GM20431 (cell line): ENCODE data around the gene CACNA1B.

Source experiments
- in situ Hi-C: fragments of 300-500 bp; cut with MseI, MboI; formaldehyde crosslinking; loops from one replicate; pipeline ENCODE4 v1.15.0; 2020; ENCODE audit warnings: low sequenced_read_pairs; ENCODE audit not compliant: unreplicated experiment

CACNA1B gene

DNA sequence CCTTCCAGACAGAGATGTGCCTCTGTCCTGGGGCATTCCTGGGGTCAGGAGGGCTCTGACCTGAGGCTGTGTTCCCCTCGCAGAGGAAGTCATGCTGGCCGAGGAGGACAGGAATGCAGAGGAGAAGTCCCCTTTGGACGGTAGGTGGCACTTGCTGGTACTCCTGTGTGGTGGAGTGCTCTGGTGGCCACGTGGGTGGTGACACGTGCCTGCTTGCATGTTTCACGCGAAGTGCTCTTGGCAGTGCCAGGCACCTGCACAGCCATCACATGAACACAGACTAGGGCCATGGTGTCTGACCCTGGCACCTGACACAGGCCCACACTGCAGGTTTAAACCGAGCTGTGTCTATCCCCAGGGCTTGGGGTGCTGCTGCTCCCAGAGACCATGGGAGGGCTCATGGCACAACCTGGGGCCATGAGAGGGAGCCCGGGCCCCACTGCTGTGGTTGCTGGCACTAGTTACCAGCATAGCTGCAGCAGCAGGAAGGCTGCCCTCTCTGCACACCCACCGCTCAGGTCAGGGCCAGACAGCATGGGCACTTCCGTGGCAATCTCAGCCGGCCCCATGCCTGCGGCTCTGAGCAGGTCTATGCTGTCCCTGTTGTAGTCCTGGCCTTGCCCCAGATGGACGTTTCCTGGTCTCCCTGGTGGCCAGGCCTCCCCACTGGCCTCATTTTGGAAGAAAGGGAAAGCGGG lies 79.3 kb downstream of the CACNA1B start:
- in situ Hi-C loops: no loop called here

- in situ Hi-C loops: no loop called here
Observed at GRCh38 chr9:137959641-137960411, 82.2 kb downstream of the CACNA1B start.

- in situ Hi-C loops: no loop called here
Observed at GRCh38 chr9:137960496-137960895, 82.9 kb downstream of the CACNA1B start.

DNA sequence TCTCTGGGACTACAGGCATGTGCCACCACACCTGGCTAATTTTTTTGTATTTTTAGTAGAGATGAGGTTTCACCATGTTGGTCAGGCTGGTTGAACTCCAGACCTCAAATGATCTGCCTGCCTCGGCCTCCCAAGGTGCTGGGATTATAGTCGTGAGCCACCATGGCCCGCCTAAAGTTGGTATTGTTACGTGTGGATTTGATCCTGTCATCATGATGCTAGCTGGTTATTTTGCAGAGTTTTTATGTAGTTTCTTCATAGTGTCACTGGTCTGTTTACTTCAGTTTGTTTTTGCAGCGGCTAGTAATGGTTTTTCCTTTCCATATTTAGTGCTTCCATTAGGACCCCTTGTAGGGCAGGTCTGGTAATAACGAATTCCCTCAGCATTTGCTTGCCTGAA lies 85.9 kb downstream of the CACNA1B start:
- in situ Hi-C loops: no loop called here

- in situ Hi-C loops: no loop called here
Observed at GRCh38 chr9:137965177-137965795, 87.7 kb downstream of the CACNA1B start.

DNA sequence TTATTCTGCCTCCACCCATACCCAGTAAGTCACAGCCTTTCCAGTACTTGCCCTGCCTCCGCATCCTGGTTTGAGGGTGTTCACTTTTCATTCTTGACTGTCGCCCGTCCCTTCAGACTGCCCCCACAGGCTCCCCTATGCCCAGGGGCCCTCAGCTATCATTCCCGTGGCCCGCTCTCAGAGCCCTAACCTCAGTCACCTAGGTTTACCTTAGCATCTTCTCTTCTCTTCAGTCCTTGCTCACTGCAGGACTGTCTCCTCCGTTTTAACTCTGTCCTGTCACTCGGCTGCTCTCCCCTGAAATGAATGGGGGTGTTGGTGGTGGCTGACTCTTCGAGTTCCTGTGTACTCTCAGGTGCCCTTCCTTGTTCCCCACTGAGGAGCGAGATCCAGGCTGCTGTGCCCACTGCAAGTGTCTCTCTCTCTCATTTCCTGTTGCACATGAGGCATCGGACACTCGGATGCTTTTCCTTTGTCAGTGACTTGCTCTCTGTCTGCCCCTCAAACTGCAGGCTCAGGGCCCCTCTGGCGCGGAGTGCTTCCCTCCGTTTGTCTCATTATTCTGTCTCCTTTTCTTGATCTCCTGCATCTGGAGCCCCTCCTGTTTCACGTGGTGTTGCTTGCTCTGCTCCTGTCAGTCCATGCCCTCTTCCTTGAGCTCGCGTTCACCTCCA lies 89.8 kb downstream of the CACNA1B start:
- in situ Hi-C loops: no loop called here

DNA sequence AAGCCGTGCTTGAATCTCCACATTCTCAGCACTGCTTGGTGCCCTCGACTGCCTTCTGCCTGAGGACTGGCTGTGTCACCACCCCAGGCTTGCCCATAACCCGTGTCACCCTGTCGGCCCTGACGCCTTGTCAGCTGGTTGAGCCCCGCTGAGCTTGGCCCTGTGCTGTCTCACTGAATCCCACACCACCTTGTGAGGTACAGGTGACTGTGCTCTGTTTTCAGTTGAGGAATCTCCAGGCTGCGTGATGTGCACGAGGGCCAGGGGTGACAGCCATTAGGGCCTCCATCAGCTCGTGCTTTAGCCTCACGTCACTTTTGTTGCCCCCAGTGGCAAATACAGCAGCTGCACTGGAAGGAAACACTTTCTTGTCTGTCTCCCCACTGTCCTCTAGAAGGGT lies 90.7 kb downstream of the CACNA1B start:
- in situ Hi-C loops: no loop called here

DNA sequence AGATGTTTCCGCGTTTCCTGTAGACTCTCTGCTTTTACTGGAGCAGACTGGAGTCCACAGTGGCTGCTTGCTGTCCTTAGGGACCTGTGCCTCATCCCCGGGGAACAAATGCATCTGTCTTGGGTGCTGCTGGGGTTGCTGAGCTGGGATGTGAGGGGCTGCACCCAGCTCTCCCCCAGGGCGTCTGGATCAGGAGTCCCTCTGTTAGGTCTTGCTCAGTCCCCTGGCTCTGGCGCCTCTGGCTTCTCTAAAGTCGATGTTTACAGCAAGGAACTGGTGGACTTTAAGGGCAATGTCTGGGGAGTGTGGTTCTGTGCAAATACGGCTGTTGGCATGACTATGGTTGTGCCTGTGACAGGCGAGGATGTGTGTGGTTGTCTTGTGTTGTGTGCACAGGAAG lies 91.4 kb downstream of the CACNA1B start:
- in situ Hi-C loops: no loop called here

- in situ Hi-C loops: no loop called here
Observed at GRCh38 chr9:137969685-137970084, 92.1 kb downstream of the CACNA1B start.

GRCh38 chr9:137970098-137970497 lies 92.5 kb downstream of the CACNA1B start:
- in situ Hi-C loops: no loop called here

DNA sequence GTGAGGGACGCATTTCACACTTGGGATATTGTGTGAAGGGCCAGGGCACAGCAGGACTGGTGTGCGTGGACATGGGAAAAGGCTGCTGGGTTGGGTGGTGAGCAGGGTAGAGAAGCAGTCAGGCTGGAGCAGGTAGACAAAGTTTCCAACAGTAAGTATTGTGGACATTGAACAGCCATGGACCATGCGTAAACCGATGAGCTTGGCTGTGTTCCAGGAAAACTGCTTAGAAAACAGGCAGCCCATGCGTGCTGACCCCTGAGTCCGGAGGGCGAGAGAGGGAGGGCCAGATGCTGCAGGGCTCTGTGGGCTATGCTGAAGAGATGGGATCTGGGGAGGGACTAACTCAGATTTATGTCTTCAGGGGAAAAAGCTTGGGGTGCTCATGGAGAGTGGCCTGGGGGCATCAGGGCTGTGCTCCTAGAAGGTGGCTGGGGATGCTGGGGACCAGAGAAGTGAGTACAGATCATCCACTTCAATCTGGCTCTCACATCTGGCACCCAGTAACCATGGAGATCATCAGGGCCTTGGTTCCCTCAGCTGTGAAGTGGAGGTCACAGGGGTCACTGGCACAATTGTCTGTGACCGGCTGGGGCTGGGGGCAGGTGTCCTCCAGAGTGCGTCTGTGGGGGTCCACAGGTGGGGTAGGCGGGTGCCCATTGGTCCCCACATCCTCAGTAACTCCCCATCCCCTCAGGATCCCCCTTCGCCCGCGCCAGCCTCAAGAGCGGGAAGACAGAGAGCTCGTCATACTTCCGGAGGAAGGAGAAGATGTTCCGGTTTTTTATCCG lies 93.3 kb downstream of the CACNA1B start:
- in situ Hi-C loops: no loop called here

- in situ Hi-C loops: no loop called here
Observed at GRCh38 chr9:137971477-137972138, 94.0 kb downstream of the CACNA1B start.

DNA sequence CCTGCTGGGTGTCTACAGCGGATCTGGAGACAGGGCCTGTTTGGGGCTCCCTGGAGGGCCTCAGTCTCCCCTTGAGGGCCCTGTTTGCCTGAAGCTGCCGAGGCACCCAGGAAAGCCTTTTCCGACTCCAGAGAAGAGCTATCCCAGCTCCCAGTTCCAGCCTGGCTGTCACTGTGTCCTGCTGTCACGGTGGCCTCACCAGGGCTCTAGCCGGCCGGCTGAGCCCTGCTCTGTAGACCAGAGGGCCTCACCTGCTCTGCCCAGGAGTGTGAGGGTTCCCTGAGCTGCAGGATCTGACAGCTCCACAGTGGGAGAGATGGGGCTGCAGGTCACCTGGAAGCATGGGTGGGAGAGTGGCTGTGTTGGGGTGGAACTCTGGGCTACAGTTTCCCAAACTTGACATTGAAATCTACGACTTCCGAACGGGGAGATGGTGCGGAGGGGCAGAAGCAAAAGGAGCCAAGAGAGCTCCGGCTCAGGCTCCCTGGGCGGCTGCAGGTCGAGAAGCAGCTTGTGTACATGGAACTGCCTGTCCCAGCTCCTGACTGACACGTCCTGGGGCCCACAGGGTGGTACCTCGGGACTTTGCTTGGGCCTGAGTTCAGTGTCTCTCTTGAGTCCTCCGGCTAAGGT lies 94.9 kb downstream of the CACNA1B start:
- in situ Hi-C loops: no loop called here

DNA sequence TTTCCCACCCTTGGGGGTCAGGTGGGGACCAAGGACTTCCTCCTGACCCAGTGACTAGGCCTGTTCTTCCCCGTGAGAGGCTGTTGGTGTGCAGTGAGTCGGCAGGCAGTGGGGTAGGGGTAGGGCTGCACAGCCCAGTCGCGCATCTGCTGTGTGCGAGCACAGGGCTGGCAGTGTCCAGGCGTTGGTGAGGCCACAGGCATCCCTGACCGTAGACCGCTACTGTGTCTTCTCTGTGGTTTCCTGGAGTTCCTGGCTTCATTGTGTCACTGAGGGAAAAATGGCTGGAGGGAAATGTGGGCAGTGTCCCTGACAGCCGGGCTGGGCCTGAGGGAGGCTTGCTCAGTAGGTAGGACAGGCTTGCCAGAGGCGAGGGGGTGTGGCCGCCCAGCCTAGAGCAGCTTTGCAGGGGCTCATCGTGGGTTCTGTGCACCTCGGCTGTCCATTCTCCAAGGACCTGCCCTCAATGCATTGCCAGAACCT lies 95.4 kb downstream of the CACNA1B start:
- in situ Hi-C loops: no loop called here

DNA sequence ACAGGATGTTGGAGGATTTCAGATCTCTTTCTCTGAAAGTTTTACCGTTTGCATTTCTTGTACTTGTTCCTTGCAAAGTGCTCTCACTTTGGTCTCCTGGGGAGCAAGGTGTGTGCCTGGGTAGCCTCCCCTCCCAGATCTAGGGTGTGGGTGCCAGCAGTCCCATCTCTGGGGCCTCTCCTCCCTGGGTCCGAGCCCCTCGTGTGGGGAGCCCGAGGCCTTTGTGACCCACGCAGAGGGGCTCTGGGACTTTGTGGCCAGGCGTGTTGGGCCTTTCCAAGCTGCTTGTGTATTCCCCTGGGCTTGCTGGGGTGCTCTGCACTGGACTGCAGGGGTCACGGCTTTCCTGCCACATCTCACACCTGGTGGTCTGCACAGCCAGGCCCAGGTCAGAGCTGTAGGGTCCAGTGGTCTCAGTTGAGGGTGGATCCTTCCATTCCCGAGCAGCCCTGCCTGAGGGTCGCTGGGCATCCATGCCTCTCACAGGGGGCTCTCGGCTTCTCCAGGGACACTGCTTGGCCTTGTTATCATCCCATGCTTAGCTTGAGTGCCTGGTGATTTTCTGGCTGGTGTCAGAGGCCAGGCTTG lies 96.3 kb downstream of the CACNA1B start:
- in situ Hi-C loops: no loop called here

- in situ Hi-C loops: no loop called here
Observed at GRCh38 chr9:137974746-137975526, 97.4 kb downstream of the CACNA1B start.

DNA sequence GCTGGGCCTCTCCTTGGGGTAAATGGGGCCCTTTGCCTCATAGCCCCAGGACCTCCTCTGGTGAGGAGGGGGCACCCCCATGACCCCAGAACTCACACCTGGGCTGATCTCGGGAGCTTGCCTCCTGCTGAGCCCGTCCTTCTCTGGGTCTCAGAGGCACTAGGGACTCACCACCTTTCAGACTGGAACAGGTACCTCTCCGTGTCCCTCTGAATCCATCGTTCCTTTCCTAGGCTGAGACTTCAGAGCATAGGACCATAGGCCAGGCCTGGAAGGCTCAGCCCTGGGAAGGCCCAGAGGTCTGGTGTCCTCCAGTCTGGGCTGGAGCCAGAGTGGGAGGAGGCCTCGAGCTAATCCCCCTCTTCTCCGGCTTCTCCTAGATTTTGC lies 97.9 kb downstream of the CACNA1B start:
- in situ Hi-C loops: no loop called here
